ENCODE data around the gene AMBP. TPM values are rescaled to one million over a fixed set of nuclear protein-coding genes. Genes with fewer than 3 reads are reported as not detected.

Gene AMBP
- total RNA-seq, 1 donor from 2014 or later = not detected

DNA sequence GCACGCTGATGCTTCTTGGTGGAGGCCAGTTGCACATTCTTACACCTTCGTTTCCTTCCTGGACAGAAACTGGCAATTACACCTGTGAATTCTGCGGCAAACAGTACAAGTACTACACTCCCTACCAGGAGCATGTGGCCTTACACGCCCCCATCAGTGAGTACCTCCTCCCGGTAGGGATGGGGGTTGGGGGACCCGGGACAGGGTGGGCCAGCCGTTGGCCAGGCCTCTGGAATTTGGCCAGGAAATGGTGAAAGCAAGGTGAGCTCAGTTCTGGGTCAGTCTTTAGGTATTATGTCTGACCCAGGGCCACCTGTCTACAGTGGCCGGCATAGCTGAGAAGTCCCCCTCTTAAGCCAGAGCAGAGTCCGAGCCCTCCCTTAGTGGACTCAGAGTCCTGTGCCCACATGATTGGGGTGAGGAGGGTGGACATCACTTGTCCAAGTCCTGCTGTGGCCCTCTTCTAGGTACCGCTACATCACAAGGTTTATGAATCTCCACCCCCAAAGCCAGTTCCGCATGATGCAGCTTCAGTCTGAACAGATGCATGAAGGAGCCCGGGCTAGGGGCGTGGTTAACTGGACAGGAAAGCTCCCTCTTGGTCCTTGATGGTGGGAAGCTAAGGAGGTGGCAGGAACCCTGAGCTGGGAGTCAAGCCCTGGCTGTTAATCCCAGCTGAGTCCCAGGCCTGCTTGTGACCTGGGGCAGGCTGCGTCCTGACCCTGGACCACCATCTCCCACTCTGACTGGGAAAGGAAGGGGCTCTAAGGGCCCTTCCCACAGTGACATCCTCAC lies 61.3 kb downstream of the AMBP start:
- TF ChIP-seq CTCF (IDR thresholded peaks at IDR 0.05) = no peak
- no peaks in the 10 kb centered on the region for H3K4me1 Mint-ChIP-seq (ENCODE audit: low read depth)
- peaks cover 27% of the 10 kb centered on the region for H3K36me3 Mint-ChIP-seq (ENCODE audit: low read depth)
- H3K27ac Mint-ChIP-seq (ENCODE audit: unreplicated experiment) = no peak overlapping the region
- no peak overlapping the region for H3K4me3 Mint-ChIP-seq (ENCODE audit: unreplicated experiment)
- H3K9me3 Mint-ChIP-seq (ENCODE audit: low read depth) = peaks cover 20% of the 10 kb centered on the region
- DNase-seq (ENCODE audit: low spot score) = no peak
- H3K27me3 Mint-ChIP-seq (ENCODE audit: low read depth) = no peaks in the 10 kb centered on the region

DNA sequence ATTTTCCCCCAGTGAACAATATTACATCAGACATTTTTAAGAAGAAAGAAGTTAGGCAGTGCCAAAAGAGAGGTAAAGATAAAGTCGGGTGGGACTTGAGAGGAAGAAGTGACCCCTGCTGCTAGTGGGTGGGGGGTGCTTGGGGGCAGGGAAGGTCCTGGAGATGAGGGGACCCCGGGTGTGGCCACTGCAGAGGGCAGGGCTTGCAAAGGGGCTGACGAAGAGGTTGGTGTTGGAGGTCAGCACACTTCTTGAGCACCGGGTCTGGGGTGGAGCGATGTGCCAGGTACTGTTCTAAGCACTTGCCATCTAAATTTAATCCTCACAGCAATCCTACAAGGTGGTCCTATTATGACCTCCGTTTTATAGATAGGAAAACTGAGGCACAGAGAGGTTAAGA lies 62.0 kb downstream of the AMBP start:
- H3K4me1 Mint-ChIP-seq (ENCODE audit: low read depth) = no peaks in the 10 kb centered on the region
- no peak overlapping the region for H3K27ac Mint-ChIP-seq (ENCODE audit: unreplicated experiment)
- H3K27me3 Mint-ChIP-seq (ENCODE audit: low read depth) = no peaks in the 10 kb centered on the region
- DNase-seq (ENCODE audit: low spot score) = no peak
- peaks cover 28% of the 10 kb centered on the region for H3K36me3 Mint-ChIP-seq (ENCODE audit: low read depth)
- TF ChIP-seq CTCF (IDR thresholded peaks at IDR 0.05) = no peak
- no peak overlapping the region for H3K4me3 Mint-ChIP-seq (ENCODE audit: unreplicated experiment)
- peaks cover 16% of the 10 kb centered on the region for H3K9me3 Mint-ChIP-seq (ENCODE audit: low read depth)

DNA sequence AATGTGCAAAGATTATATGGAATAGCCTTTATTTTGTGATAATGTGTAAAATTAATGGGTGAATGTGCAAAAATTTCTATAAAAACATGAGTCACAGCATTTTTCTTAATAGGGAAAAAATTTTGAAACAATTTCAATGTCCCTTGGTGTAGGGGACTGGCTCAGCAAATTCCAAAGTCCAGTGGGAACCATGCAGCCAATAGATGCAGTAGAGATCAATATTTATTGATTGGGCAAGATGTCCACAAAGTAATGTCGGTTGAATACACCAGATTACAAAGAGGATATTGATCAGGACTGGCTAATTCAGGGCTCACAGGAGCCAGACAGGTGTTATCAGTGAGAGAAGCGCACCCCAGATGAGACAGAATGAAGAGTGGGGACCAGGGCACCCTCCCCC lies 62.5 kb downstream of the AMBP start:
- no peak for DNase-seq (ENCODE audit: low spot score)
- Mint-ChIP-seq H3K4me1 (ENCODE audit: low read depth) (no peaks in the 10 kb centered on the region), H3K4me3 (ENCODE audit: unreplicated experiment) (no peak overlapping the region), H3K27me3 (ENCODE audit: low read depth) (no peaks in the 10 kb centered on the region), H3K27ac (ENCODE audit: unreplicated experiment) (peak overlapping the region; percentile 33), H3K36me3 (ENCODE audit: low read depth) (peaks cover 30% of the 10 kb centered on the region), H3K9me3 (ENCODE audit: low read depth) (peaks cover 16% of the 10 kb centered on the region)
- TF ChIP-seq CTCF (IDR thresholded peaks at IDR 0.05) = no peak

DNA sequence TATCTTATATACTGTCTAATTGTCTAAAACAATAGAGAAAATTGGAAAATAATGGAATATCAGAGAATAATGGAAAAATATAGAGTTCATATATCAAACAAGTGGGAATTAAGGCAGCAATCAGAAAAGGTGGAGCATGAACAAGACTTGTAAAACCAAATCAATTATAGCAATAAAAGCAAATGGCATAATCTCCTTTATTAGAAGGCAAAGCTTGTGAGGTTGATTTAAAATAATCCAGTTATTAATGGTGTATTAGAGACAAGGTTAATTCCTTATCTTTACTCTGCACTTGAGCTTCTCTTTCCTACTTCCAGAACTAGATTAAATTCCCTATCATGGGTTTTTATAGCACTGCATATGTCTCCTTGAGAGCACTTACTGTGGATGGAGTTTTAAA lies 64.1 kb downstream of the AMBP start:
- H3K4me1 Mint-ChIP-seq (ENCODE audit: low read depth) = no peaks in the 10 kb centered on the region
- no peak overlapping the region for H3K27ac Mint-ChIP-seq (ENCODE audit: unreplicated experiment)
- no peak for DNase-seq (ENCODE audit: low spot score)
- no peak overlapping the region for H3K4me3 Mint-ChIP-seq (ENCODE audit: unreplicated experiment)
- H3K9me3 Mint-ChIP-seq (ENCODE audit: low read depth) = peaks cover 12% of the 10 kb centered on the region
- no peaks in the 10 kb centered on the region for H3K27me3 Mint-ChIP-seq (ENCODE audit: low read depth)
- H3K36me3 Mint-ChIP-seq (ENCODE audit: low read depth) = peaks cover 26% of the 10 kb centered on the region
- no peak for TF ChIP-seq CTCF (IDR thresholded peaks at IDR 0.05)

DNA sequence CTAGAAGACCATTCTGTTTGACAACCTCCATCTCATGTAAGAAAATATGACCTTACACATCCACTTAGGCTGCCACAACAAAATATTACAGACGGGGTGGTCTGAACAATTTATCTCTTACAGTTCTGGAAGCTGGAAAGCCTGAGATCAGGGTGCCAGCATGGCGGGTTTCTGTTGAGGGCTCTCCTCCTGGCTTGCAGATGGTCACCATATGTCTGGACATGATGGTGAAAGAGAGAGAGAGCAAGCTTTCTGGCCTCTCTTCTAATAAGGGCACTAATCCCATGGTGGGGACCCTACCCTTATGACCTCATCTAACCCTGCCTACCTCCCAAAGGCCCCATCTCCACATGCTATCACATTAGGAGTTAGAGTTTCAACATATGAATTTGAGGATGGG lies 66.0 kb downstream of the AMBP start:
- Mint-ChIP-seq H3K4me3 (ENCODE audit: unreplicated experiment) (no peak overlapping the region), H3K27me3 (ENCODE audit: low read depth) (no peaks in the 10 kb centered on the region), H3K4me1 (ENCODE audit: low read depth) (no peaks in the 10 kb centered on the region), H3K27ac (ENCODE audit: unreplicated experiment) (no peak overlapping the region), H3K36me3 (ENCODE audit: low read depth) (peaks cover 26% of the 10 kb centered on the region), H3K9me3 (ENCODE audit: low read depth) (peaks cover 12% of the 10 kb centered on the region)
- TF ChIP-seq CTCF (IDR thresholded peaks at IDR 0.05) = no peak
- no peak for DNase-seq (ENCODE audit: low spot score)
